IPS-NIHi7 (cell line): ENCODE measurements around the gene TMEM242.

Experiments used
- DNase-seq: peaks from one replicate; pipeline ENCODE4 v3.0.0; 2012; ENCODE audit warnings: mixed read lengths; ENCODE audit errors: extremely low spot score

TMEM242 gene

GRCh38 chr6:157290797-157291196, 32.5 kb downstream of the TMEM242 start:
- no peak for DNase-seq

- DNase-seq, result no peak
Measured at GRCh38 chr6:157289764-157290163, 33.6 kb downstream of the TMEM242 start.

DNA sequence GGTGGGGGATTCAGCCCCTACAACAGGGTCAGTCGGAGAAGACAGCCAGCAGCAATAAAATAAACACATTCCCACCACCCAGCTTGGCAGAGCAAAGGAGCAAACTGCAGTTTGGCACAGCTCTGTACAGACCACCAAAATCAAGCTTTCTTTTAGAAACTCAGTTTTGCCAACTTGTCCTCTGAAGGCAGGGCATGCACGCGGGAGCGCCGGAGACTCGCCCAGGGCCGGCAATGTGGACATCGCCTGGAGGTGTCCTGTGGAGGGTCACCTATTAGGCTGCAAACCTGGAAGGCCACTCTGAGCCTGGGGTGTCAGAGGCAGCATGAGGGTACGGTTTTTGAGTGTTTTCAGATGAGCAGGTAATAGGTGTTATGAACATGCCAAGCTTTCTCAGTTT, 34.7 kb downstream of the TMEM242 start:
- no peak for DNase-seq

DNA sequence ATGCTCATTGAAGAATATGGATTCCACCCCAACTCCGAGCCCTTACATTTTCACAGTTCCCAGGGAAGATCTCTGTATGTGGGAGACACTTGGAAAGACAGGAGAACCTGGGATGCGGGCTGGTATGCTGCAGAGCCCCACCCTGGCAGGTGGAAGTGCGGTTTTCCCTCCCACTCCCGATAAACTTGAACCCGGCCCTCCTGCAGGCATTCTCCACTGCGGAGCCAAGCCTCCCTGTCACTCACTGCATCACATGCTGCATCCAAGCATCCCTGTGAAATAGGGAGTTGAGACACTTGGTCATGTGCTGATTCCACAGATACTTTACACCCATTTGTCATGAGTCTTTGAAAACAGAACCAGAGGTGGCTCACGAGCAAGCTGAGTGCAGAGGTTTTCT, 35.4 kb downstream of the TMEM242 start:
- no peak for DNase-seq

DNA sequence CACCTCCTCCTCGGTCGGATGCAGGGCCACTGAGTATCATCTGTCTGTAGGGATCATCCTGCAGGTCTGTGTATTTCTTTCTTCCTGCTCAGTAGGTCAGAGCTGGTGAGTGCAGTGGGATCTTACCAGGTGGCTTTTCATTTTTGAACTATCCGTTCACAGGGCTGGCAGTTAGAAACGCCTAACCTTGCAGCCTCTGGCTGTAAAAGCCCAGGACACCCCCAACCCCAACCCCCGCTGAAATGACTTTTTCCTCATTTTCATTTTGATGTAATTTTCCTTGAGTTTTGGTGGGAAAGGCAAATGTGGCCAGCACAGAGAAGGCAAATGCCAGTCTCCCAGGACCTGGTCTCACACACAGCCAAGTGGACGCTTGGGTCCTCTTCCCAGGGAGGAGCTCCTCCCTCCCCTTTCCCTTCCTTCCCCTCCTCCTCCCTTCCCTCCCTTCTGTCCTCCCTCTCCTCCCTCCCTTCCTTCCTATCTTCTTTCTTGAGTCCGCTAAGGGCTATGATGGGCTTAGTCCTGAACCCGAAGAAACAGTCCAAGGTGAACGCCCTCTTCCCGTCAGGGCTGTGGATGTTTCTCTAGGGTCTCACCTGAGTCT, 36.0 kb downstream of the TMEM242 start:
- DNase-seq, result no peak

- DNase-seq, result no peak
Measured at GRCh38 chr6:157285422-157285779, 37.9 kb downstream of the TMEM242 start.

- DNase-seq, result no peak
Measured at GRCh38 chr6:157284738-157285421, 38.4 kb downstream of the TMEM242 start.

DNA sequence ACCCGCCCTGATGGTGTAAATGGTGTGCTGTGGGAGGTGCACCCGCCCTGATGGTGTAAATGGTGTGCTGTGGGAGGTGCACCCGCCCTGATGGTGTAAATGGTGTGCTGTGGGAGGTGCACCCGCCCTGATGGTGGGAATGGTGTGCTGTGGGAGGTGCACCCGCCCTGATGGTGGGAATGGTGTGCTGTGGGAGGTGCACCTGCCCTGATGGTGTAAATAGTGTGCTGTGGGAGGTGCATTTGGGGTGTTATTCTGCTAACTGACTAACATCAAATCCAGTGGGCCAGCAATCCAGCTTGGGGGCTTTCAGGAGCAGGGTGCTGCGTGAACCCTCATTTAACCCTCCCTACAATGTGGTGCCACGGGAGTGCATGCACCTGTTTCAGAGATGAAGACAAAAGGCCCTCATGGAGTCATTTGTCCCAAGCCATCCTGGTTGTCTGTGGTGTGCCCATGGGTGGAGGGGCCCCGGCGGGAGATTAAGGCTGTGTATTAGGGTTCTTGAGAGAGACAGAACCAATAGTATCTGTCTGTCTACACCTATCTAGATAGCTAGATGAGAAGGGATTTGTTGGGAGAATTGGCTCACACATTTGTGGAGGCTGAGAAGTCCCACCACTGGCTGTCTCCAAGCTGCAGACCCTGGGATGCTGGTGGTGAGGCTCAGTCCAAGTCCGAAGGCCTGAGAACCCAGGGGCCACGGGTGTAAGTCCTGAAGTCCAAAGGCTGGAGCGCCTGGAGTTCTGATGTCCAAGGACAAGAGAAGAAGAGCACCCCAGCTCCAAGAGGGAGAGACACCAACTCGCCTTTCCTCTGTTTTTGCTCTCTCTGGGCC, 39.2 kb downstream of the TMEM242 start:
- DNase-seq, result no peak

GRCh38 chr6:157283330-157283898, 39.9 kb downstream of the TMEM242 start:
- DNase-seq, result no peak

GRCh38 chr6:157282284-157282683, 41.0 kb downstream of the TMEM242 start:
- DNase-seq, result no peak

DNA sequence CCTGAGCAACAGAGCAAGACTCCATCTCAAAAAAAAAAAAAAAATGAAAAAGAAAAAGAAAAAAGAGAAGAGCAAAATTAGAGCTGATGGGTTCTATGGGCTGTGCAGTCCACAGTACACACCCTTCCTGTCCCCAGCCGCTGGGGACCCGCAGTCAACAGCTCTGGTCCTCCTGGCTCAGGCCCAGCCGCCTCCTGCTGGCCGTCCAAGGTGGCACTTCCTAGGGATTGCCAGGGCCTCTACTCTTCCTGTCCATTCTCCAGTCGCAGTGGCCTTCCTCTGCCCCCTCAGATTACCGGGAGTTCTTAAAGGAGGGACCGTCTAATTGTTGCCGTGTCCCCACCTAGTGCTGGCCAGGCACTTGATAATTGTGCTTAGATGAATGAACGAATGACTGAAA, 41.7 kb downstream of the TMEM242 start:
- DNase-seq, result no peak

DNA sequence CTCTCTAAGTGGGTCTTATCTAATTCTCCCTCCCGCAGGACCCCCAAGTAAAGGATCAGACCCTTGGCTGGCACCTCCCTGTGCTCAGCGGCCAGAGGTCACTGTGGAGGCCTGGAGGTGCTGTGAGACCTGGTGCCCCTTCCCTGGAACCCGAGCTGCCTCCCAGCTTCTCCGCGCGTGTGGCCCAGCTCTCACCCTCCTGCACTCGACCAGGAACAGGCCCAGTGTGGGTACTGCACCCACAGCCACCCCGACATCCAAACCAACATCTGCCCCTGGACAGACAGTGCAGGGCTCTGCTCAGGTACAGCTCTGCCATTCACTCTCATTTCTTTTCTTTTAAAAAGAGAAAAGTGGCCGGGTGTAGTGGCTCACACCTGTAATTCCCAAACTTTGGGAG, 42.4 kb downstream of the TMEM242 start:
- DNase-seq, result no peak

DNA sequence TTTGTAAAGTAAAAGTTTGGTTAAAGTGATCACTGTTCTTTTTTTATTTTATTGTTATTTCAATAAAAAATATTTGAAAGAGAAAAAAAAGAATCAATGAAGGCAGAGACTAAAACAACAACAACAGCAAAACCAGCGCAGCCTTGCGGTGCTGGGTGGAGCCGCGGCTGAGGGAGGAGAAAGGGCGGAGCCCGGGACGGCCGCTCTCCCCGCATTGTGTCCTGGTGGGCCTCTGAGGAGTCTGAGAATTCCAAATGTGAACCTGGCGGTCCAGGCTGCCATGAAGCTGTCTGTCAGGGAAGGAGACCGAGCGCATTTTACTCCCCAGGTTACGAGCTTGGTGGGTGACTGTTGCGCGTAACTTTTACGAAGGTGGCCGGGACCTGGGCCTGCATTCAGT, 43.2 kb downstream of the TMEM242 start:
- DNase-seq, result no peak

DNA sequence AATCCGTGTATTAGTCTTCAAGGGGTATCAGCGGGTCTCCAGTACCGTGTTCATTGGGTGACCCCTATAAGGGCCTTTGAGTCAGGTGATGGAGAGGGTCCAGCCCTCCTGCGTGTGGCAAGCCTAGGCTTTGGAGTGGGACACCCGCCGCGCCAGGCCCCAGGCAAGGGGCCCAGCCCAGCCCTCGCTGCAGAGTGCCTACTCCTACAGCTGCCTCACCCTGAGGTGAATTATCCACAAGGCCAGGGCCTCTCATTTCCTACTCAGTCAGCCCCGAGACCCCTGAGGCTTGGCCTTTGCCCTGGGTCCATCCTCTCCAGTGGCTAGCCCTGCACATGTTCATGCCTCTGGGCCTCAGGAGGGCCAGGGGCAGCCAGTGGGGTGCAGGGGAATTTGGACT, 45.1 kb downstream of the TMEM242 start:
- no peak for DNase-seq

DNA sequence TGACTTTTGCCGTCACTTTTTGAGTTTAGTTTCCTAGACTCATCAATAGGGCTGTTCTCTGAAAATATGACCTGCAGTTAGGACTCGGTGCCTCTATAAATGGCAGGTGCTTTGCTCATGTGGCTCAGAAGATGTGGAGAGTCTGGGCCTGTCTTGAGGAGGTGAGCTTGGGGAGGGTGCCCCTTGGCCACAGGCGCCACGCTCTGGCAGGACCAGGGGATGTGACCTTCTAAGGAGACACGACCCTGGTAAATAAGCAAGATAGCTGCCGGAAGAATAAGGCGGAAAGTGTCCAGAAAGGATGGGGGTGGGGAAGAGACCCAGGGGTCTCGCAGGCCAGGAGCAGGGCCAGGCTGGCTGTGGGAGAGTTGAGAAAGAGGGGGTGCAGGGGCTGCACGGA, 46.6 kb downstream of the TMEM242 start:
- no peak for DNase-seq

DNA sequence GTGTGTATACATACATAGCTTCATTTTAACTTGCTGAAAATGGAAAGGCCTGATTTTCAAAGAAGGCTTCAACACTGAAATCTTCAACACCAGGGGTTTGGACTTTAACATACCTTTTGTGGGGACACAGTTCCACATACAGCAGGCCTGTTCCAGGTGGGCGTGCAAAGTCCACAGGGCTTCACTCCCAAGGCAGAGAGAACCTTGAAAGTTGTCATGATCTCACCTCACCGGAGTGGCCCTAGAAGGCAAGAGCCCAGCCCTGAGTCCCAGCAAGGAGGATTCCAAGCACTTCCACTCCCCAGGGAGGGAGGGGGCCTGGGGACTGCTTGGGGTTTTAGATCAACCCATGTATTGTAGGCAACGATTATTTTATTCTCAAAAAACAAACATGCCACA, 47.2 kb downstream of the TMEM242 start:
- no peak for DNase-seq

DNA sequence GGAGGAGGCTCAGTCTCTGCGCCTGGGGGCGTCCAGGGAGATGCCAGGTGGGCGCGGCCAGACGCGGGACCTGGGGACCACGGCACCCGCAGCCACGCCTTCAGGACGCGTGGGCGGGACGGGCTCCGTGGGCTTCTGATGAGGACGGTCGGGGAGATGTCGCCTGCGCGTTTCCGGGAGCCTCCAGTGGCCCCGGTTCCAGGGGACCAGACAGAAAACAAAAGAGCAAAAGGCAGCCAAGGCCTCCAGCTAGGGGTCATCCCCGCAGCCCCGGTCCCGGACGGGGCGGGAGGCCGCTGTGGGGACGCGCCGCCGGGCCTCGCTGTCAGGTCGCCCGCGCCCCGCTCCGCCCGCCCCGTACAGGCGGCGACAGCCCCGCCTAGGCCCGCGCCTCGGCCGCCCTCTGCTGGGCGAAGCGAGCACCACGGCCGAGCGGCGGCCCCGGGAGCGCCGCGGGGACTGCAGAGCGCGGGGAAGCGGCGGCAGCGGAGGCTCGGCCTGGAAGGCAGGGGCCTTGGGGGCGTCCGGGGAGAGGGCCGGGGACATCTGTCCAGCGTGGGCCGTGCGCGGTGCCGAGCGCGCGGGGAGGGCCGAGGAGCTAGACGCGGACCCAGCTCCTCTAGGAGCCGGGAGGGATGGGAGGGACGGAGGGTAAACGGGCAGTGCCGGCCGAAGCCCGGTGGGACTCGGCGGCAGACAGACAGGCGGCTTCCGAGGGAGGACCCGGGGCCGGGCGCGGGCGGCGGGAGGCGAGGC, 48.7 kb downstream of the TMEM242 start:
- DNase-seq, result peak; percentile 93

- DNase-seq, result peak; percentile 77
Measured at GRCh38 chr6:157273756-157274470, 49.4 kb downstream of the TMEM242 start.

GRCh38 chr6:157272866-157273755, 50.2 kb downstream of the TMEM242 start:
- peak; percentile 64 for DNase-seq

GRCh38 chr6:157272372-157272771, 50.9 kb downstream of the TMEM242 start:
- DNase-seq, result no peak
